ENCODE results near the gene PRCC.

The PRCC gene

GRCh38 chr1:156801409-156802121 lies 34.2 kb downstream of the PRCC start:
- no peak for DNase-seq

GRCh38 chr1:156802421-156802935 lies 35.1 kb downstream of the PRCC start:
- DNase-seq, result no peak

- no peak for DNase-seq
These were observed 35.9 kb downstream of the PRCC start for GRCh38 chr1:156803086-156803851.

GRCh38 chr1:156804026-156804425 lies 36.7 kb downstream of the PRCC start:
- no peak for DNase-seq

GRCh38 chr1:156804572-156805243 lies 37.4 kb downstream of the PRCC start:
- no peak for DNase-seq

GRCh38 chr1:156805766-156806511 lies 38.6 kb downstream of the PRCC start:
- DNase-seq, result no peak

- DNase-seq, result no peak
These were observed 39.4 kb downstream of the PRCC start for GRCh38 chr1:156806512-156807440.

GRCh38 chr1:156807627-156808026 lies 40.3 kb downstream of the PRCC start:
- DNase-seq, result no peak

- no peak for DNase-seq
These were observed 41.1 kb downstream of the PRCC start for GRCh38 chr1:156808186-156809030.

- no peak for DNase-seq
These were observed 41.9 kb downstream of the PRCC start for GRCh38 chr1:156809281-156809680.

- DNase-seq, result no peak
These were observed 42.5 kb downstream of the PRCC start for GRCh38 chr1:156809711-156810366.

GRCh38 chr1:156811168-156811567 lies 43.8 kb downstream of the PRCC start:
- DNase-seq, result no peak

- DNase-seq, result no peak
These were observed 45.1 kb downstream of the PRCC start for GRCh38 chr1:156812293-156812990.

GRCh38 chr1:156813298-156813697 lies 46.0 kb downstream of the PRCC start:
- DNase-seq, result no peak

- peak; percentile 78 for DNase-seq
These were observed 46.6 kb downstream of the PRCC start for GRCh38 chr1:156813750-156814570.

- no peak for DNase-seq
These were observed 47.4 kb downstream of the PRCC start for GRCh38 chr1:156814571-156815260.

- no peak for DNase-seq
These were observed 48.0 kb downstream of the PRCC start for GRCh38 chr1:156815307-156815826.

GRCh38 chr1:156815961-156816422 lies 48.7 kb downstream of the PRCC start:
- DNase-seq, result no peak
